ENCODE measurements around the gene SLC2A14. TPM values are rescaled to one million over a fixed set of nuclear protein-coding genes. Genes with fewer than 3 reads are reported as not detected.

The SLC2A14 gene
- total RNA-seq, 1 donor from 2014 or later = not detected

Small RNA genes lying within 50 kb of the gene (small RNA-seq; reads per million reads assigned to genes)
- gene RF00019 = not detected

Other genes starting within 250 kb of the SLC2A14 start
- not detected for gene APOBEC1, start 207.0 kb downstream of the SLC2A14 start, total RNA-seq
- gene GDF3, start 177.1 kb downstream of the SLC2A14 start, total RNA-seq = not detected
- gene DPPA3, start 161.5 kb downstream of the SLC2A14 start, total RNA-seq = not detected
- gene CLEC4C, start 125.5 kb downstream of the SLC2A14 start, total RNA-seq = not detected
- not detected for gene NANOGNB, start 107.7 kb downstream of the SLC2A14 start, total RNA-seq
- gene NANOG, start 83.5 kb downstream of the SLC2A14 start, total RNA-seq = not detected
- gene SLC2A3, start 63.3 kb upstream of the SLC2A14 start, total RNA-seq = 57.1 TPM
- 7.3 TPM for gene FOXJ2, start 159.8 kb upstream of the SLC2A14 start, total RNA-seq
- 3.1 TPM for gene C3AR1, start 193.4 kb upstream of the SLC2A14 start, total RNA-seq
- 174 TPM for gene NECAP1, start 209.4 kb upstream of the SLC2A14 start, total RNA-seq

Measured in occipital lobe (tissue), 2 donors.